Measurements from ENCODE around the gene EVC. TPM values are rescaled to one million over a fixed set of nuclear protein-coding genes. Genes with fewer than 3 reads are reported as not detected.

Gene EVC
- total RNA-seq, 4 donors from 2014 or later: 23.0 to 54.1 (median 30.0) TPM

- Histone ChIP-seq H3K4me3 (no peak overlapping the region), H3K27me3 (no peaks in the 10 kb centered on the region), H3K36me3 (no peaks in the 10 kb centered on the region), H3K9me3 (no peaks in the 10 kb centered on the region), H3K27ac (no peak overlapping the region), H3K4me1 (peaks cover 10% of the 10 kb centered on the region)
- DNase-seq (ENCODE audit: low spot score in 2 of 2): no peak
- TF ChIP-seq EP300 (IDR thresholded peaks at IDR 0.05) (no peak), POLR2AphosphoS5 (IDR thresholded peaks at IDR 0.05) (no peak), CTCF (IDR thresholded peaks at IDR 0.05) (no peak), POLR2A (IDR thresholded peaks at IDR 0.05) (no peak)
- whole genome bisulfite sequencing: 97% methylated on average over 4 of the region's 4 CpGs
Measured at GRCh38 chr4:5842456-5842855, 131.5 kb downstream of the EVC start.

GRCh38 chr4:5843573-5844530 lies 132.9 kb downstream of the EVC start:
- TF ChIP-seq POLR2AphosphoS5 (IDR thresholded peaks at IDR 0.05) (no peak), EP300 (IDR thresholded peaks at IDR 0.05) (no peak), POLR2A (IDR thresholded peaks at IDR 0.05) (no peak), CTCF (IDR thresholded peaks at IDR 0.05) (no peak)
- Histone ChIP-seq H3K9me3 (no peaks in the 10 kb centered on the region), H3K4me3 (no peak overlapping the region), H3K27me3 (peaks cover 3% of the 10 kb centered on the region), H3K36me3 (peaks cover 3% of the 10 kb centered on the region), H3K27ac (no peak overlapping the region), H3K4me1 (peaks cover 10% of the 10 kb centered on the region)
- WGBS: 74% methylated on average over 18 of the region's 18 CpGs
- no peak for DNase-seq (ENCODE audit: low spot score in 2 of 2)

GRCh38 chr4:5845035-5845905 lies 134.3 kb downstream of the EVC start:
- no peak for TF ChIP-seq EP300 (IDR thresholded peaks at IDR 0.05)
- TF ChIP-seq POLR2A (IDR thresholded peaks at IDR 0.05): no peak
- TF ChIP-seq POLR2AphosphoS5 (IDR thresholded peaks at IDR 0.05): no peak
- no peak for TF ChIP-seq CTCF (IDR thresholded peaks at IDR 0.05)
- H3K27me3 ChIP-seq: peaks cover 6% of the 10 kb centered on the region
- no peak for DNase-seq (ENCODE audit: low spot score in 2 of 2)
- peaks cover 3% of the 10 kb centered on the region for H3K36me3 ChIP-seq
- no peak overlapping the region for H3K4me3 ChIP-seq
- no peaks in the 10 kb centered on the region for H3K9me3 ChIP-seq
- peaks cover 3% of the 10 kb centered on the region for H3K4me1 ChIP-seq
- H3K27ac ChIP-seq: no peak overlapping the region
- 64% methylated on average over 11 of the region's 13 CpGs for WGBS

GRCh38 chr4:5851637-5852301 lies 140.8 kb downstream of the EVC start:
- peaks cover 3% of the 10 kb centered on the region for H3K36me3 ChIP-seq
- H3K4me3 ChIP-seq: no peak overlapping the region
- 67% methylated on average over 4 of the region's 4 CpGs for WGBS
- no peaks in the 10 kb centered on the region for H3K9me3 ChIP-seq
- no peaks in the 10 kb centered on the region for H3K4me1 ChIP-seq
- no peak for DNase-seq (ENCODE audit: low spot score in 2 of 2)
- H3K27ac ChIP-seq: no peak overlapping the region
- H3K27me3 ChIP-seq: peaks cover 15% of the 10 kb centered on the region
- TF ChIP-seq POLR2A (IDR thresholded peaks at IDR 0.05): no peak
- no peak for TF ChIP-seq CTCF (IDR thresholded peaks at IDR 0.05)
- TF ChIP-seq POLR2AphosphoS5 (IDR thresholded peaks at IDR 0.05): no peak
- no peak for TF ChIP-seq EP300 (IDR thresholded peaks at IDR 0.05)

Data from suprapubic skin (tissue), 4 donors.